HepG2 (cell line): ENCODE data around the gene SERPIND1. TPM values are rescaled to one million over a fixed set of nuclear protein-coding genes. Genes with fewer than 3 reads are reported as not detected.

Experiments
- ELF1 ChIP-seq: sonication (generic); formaldehyde crosslinking; IDR thresholded peaks from 2 replicates; pipeline ENCODE4 v1.4.0; 2020; ENCODE audit warnings: missing genetic modification reagents
- GZF1 ChIP-seq: sonication (generic); formaldehyde crosslinking; IDR thresholded peaks from 2 replicates; pipeline ENCODE4 v1.5.1; 2020; ENCODE audit warnings: mild to moderate bottlenecking, missing genetic modification reagents
- KLF13 ChIP-seq: sonication (generic); formaldehyde crosslinking; IDR thresholded peaks from 2 replicates; pipeline ENCODE4 v1.4.0; 2020; ENCODE audit warnings: mild to moderate bottlenecking, missing genetic modification reagents
- MEF2D ChIP-seq: sonication (generic); formaldehyde crosslinking; IDR thresholded peaks from 2 replicates; pipeline ENCODE4 v1.5.1; 2020; ENCODE audit warnings: mild to moderate bottlenecking, missing genetic modification reagents
- SMAD9 ChIP-seq: sonication (generic); formaldehyde crosslinking; IDR thresholded peaks from 2 replicates; pipeline ENCODE4 v1.5.1; 2020; ENCODE audit warnings: mild to moderate bottlenecking, missing genetic modification reagents
- THYN1 ChIP-seq: sonication (generic); formaldehyde crosslinking; IDR thresholded peaks from 2 replicates; pipeline ENCODE4 v1.8.1; 2023; ENCODE audit warnings: low read depth, mild to moderate bottlenecking, moderate library complexity, missing genetic modification reagents, borderline replicate concordance
- ZBTB10 ChIP-seq: sonication (generic); formaldehyde crosslinking; IDR thresholded peaks from 2 replicates; pipeline ENCODE4 v1.4.0; 2020; ENCODE audit warnings: missing genetic modification reagents, borderline replicate concordance
- ZNF660 ChIP-seq: sonication (generic); formaldehyde crosslinking; IDR thresholded peaks from 2 replicates; pipeline ENCODE4 v1.5.1; 2020; ENCODE audit warnings: mild to moderate bottlenecking, low read depth, missing genetic modification reagents, borderline replicate concordance
- polyA plus RNA-seq, 8 experiments: library from polyadenylated mRNA; depleted of rRNA in 3 of 8; stranded (reverse) in 7 of 8; unstranded in 1 of 8; fragments of >200 nt; fragmentation: Illumina TruSeq in 4 of 8; extraction: Trizol in 4 of 8; gene quantifications; 2 replicates each; pipeline versions ENCODE4 v1.2.1 to v1.2.3, GENCODE V29; 2011 to 2016; ENCODE audit warnings: low read depth in 4 of 8, missing spikeins in 1 of 8, mixed read lengths in 1 of 8; ENCODE audit not compliant: insufficient read depth in 1 of 8
- total RNA-seq, 5 experiments: library from RNA; depleted of rRNA; stranded (reverse); fragments of >200 nt; fragmentation: Illumina TruSeq; extraction: Trizol; gene quantifications; 2 replicates each; pipeline ENCODE4 v1.2.3, GENCODE V29; 2016; ENCODE audit warnings: low read depth in 1 of 5
- TF ChIP-seq, protein P1 (sequence below): sonication (generic); formaldehyde crosslinking; conservative IDR thresholded peaks from 2 replicates; pipeline ENCODE4 v1.8.0; 2022; ENCODE audit warnings: mild to moderate bottlenecking, moderate library complexity, missing genetic modification reagents
- TF ChIP-seq, protein P2 (sequence below): sonication (generic); formaldehyde crosslinking; IDR thresholded peaks from 2 replicates; pipeline ENCODE4 v1.5.0; 2020; ENCODE audit warnings: missing genetic modification reagents, mild to moderate bottlenecking, borderline replicate concordance
- TF ChIP-seq, protein P3 (sequence below), 2 experiments: sonication (generic) in 1 of 2; formaldehyde crosslinking in 1 of 2; IDR thresholded peaks; 2 replicates each; pipeline versions ENCODE4 v1.6.1 to v1.9.0; 2014 to 2022; ENCODE audit warnings: antibody characterized with exemption in 1 of 2, borderline replicate concordance in 1 of 2, inconsistent platforms in 1 of 2, low read depth in 1 of 2, missing genetic modification reagents in 1 of 2
- TF ChIP-seq, protein P4 (sequence below): sonication (generic); formaldehyde crosslinking; IDR thresholded peaks from 2 replicates; pipeline ENCODE4 v1.4.0; 2020; ENCODE audit warnings: mild to moderate bottlenecking, missing genetic modification reagents
- TF ChIP-seq, protein P5 (sequence below): conservative IDR thresholded peaks from 2 replicates; pipeline ENCODE4 v1.6.1; 2018; ENCODE audit warnings: missing genetic modification reagents
- TF ChIP-seq, protein P6 (sequence below): sonication (generic); formaldehyde crosslinking; IDR thresholded peaks from 2 replicates; pipeline ENCODE4 v1.8.1; 2023; ENCODE audit warnings: mild to moderate bottlenecking, missing genetic modification reagents, borderline replicate concordance

Gene SERPIND1
- total and polyA plus RNA-seq, 2 of the 13 experiments (the other 11 are each of a cell fraction or from before 2014, with no cell fraction given), result 111 to 350 TPM

GRCh38 chr22:20777420-20778177 is 3.7 kb downstream of the SERPIND1 start (continued):
- TF ChIP-seq, protein P1, sequence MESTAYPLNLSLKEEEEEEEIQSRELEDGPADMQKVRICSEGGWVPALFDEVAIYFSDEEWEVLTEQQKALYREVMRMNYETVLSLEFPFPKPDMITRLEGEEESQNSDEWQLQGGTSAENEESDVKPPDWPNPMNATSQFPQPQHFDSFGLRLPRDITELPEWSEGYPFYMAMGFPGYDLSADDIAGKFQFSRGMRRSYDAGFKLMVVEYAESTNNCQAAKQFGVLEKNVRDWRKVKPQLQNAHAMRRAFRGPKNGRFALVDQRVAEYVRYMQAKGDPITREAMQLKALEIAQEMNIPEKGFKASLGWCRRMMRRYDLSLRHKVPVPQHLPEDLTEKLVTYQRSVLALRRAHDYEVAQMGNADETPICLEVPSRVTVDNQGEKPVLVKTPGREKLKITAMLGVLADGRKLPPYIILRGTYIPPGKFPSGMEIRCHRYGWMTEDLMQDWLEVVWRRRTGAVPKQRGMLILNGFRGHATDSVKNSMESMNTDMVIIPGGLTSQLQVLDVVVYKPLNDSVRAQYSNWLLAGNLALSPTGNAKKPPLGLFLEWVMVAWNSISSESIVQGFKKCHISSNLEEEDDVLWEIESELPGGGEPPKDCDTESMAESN, result no peak
- TF ChIP-seq, protein P2, sequence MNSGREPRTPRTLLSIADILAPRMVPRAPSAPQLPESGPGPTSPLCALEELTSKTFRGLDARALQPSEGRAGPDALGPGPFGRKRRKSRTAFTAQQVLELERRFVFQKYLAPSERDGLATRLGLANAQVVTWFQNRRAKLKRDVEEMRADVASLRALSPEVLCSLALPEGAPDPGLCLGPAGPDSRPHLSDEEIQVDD (CRISPR knock-in tag), result no peak
- TF ChIP-seq ELF1, result peak; percentile 84
- TF ChIP-seq, protein P3, sequence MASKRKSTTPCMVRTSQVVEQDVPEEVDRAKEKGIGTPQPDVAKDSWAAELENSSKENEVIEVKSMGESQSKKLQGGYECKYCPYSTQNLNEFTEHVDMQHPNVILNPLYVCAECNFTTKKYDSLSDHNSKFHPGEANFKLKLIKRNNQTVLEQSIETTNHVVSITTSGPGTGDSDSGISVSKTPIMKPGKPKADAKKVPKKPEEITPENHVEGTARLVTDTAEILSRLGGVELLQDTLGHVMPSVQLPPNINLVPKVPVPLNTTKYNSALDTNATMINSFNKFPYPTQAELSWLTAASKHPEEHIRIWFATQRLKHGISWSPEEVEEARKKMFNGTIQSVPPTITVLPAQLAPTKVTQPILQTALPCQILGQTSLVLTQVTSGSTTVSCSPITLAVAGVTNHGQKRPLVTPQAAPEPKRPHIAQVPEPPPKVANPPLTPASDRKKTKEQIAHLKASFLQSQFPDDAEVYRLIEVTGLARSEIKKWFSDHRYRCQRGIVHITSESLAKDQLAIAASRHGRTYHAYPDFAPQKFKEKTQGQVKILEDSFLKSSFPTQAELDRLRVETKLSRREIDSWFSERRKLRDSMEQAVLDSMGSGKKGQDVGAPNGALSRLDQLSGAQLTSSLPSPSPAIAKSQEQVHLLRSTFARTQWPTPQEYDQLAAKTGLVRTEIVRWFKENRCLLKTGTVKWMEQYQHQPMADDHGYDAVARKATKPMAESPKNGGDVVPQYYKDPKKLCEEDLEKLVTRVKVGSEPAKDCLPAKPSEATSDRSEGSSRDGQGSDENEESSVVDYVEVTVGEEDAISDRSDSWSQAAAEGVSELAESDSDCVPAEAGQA (IDR thresholded peaks at IDR 0.05; ENCODE audit: low read depth), result 0 out of 2 replicates have a peak, but pooled peaks have one; percentile 68
- TF ChIP-seq, protein P3 (CRISPR knock-in tag; IDR thresholded peaks at IDR 0.05; ENCODE audit: borderline replicate concordance), result no peak
- TF ChIP-seq KLF13, result no peak
- TF ChIP-seq, protein P4, sequence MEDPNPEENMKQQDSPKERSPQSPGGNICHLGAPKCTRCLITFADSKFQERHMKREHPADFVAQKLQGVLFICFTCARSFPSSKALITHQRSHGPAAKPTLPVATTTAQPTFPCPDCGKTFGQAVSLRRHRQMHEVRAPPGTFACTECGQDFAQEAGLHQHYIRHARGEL (CRISPR knock-in tag), result no peak
- TF ChIP-seq ZNF660 (CRISPR knock-in tag), result no peak
- peak; percentile 81; the same call in 1 of the 2 replicates for TF ChIP-seq MEF2D (CRISPR knock-in tag)
- TF ChIP-seq ZBTB10 (CRISPR knock-in tag), result no peak
- peak; percentile 37; the same call in 1 of the 2 replicates for TF ChIP-seq GZF1 (CRISPR knock-in tag)
- TF ChIP-seq, protein P5, sequence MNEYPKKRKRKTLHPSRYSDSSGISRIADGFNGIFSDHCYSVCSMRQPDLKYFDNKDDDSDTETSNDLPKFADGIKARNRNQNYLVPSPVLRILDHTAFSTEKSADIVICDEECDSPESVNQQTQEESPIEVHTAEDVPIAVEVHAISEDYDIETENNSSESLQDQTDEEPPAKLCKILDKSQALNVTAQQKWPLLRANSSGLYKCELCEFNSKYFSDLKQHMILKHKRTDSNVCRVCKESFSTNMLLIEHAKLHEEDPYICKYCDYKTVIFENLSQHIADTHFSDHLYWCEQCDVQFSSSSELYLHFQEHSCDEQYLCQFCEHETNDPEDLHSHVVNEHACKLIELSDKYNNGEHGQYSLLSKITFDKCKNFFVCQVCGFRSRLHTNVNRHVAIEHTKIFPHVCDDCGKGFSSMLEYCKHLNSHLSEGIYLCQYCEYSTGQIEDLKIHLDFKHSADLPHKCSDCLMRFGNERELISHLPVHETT, result 0 out of 2 replicates have a peak, but pooled peaks have one; percentile 51
- TF ChIP-seq, protein P6, sequence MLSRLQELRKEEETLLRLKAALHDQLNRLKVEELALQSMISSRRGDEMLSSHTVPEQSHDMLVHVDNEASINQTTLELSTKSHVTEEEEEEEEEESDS (CRISPR knock-in tag), result no peak
- no peak for TF ChIP-seq SMAD9 (CRISPR knock-in tag)
- TF ChIP-seq THYN1 (CRISPR knock-in tag), result no peak
